Smooth muscle cell (in vitro differentiated cells): ENCODE data around the gene IGLL1. TPM values are rescaled to one million over a fixed set of nuclear protein-coding genes. Genes with fewer than 3 reads are reported as not detected.

Source experiments
- DNase-seq: peaks from one replicate; lab custom pipeline; 2025; ENCODE audit not compliant: unreplicated experiment; lab: John Stamatoyannopoulos, UW
- H2AFZ ChIP-seq: fragments of 200-600 bp; sonication (generic); 2 replicates; pipeline ENCODE4 v1.6.0; 2016; ENCODE audit warnings: antibody characterized with exemption, low read depth, mild to moderate bottlenecking
- H3F3A ChIP-seq: fragments of 200-600 bp; sonication (generic); 2 replicates; pipeline ENCODE4 v1.6.0; 2017; ENCODE audit warnings: antibody characterized with exemption, low read depth
- H3K27ac ChIP-seq: fragments of 200-600 bp; sonication (generic); 2 replicates; pipeline ENCODE4 v1.5.1; 2016; ENCODE audit warnings: low read depth, mild to moderate bottlenecking
- H3K27me3 ChIP-seq: fragments of 200-600 bp; sonication (generic); 2 replicates; pipeline ENCODE4 v1.6.1; 2016; ENCODE audit warnings: low read depth, mild to moderate bottlenecking
- H3K36me3 ChIP-seq: fragments of 200-600 bp; sonication (generic); 2 replicates; pipeline ENCODE4 v1.5.1; 2016; ENCODE audit warnings: low read depth
- H3K4me1 ChIP-seq: fragments of 200-600 bp; sonication (generic); 2 replicates; pipeline ENCODE4 v1.5.1; 2016; ENCODE audit warnings: low read depth
- H3K4me2 ChIP-seq: fragments of 200-600 bp; sonication (generic); 2 replicates; pipeline ENCODE4 v1.6.0; 2016; ENCODE audit warnings: mild to moderate bottlenecking
- H3K4me3 ChIP-seq: fragments of 200-600 bp; sonication (generic); 2 replicates; pipeline ENCODE4 v1.5.1; 2016; ENCODE audit warnings: mild to moderate bottlenecking
- H3K79me2 ChIP-seq: fragments of 200-600 bp; sonication (generic); 2 replicates; pipeline ENCODE4 v1.6.0; 2016; ENCODE audit warnings: low read depth, mild to moderate bottlenecking
- H3K9ac ChIP-seq: fragments of 200-600 bp; sonication (generic); 2 replicates; pipeline ENCODE4 v1.6.0; 2016; ENCODE audit warnings: low read depth
- H3K9me3 ChIP-seq: fragments of 200-600 bp; sonication (generic); replicated peaks from 2 replicates; pipeline ENCODE4 v1.5.1; 2016; ENCODE audit warnings: low read depth
- H4K20me1 ChIP-seq: fragments of 200-600 bp; sonication (generic); 2 replicates; pipeline ENCODE4 v1.6.0; 2016; ENCODE audit warnings: low read depth
- WGBS: methylation state at CpG from one replicate; pipeline ENCODE4 v1.1.7; 2016; ENCODE audit warnings: low lambda C conversion rate; 5-methylcytosine and 5-hydroxymethylcytosine counted together
- polyA plus RNA-seq: library from polyadenylated mRNA; unstranded; fragments of >200 nt; fragmentation: Nextera tagmentation; extraction: Ambion mirVana; gene quantifications from 2 replicates; pipeline ENCODE4 v1.2.1, GENCODE V29; 2016
- total RNA-seq: library from RNA; depleted of rRNA; stranded (reverse); fragments of >200 nt; gene quantifications from 2 replicates; pipeline ENCODE4 v1.2.3, GENCODE V29; 2014
- TF ChIP-seq, protein P1 (sequence below): fragments of 200-600 bp; sonication (generic); IDR thresholded peaks from 2 replicates; pipeline ENCODE4 v1.5.1; 2017; ENCODE audit warnings: borderline replicate concordance, mild to moderate bottlenecking, antibody characterized with exemption; ENCODE audit not compliant: insufficient read depth, poor library complexity, severe bottlenecking

The IGLL1 gene
- total and polyA plus RNA-seq, 2 experiments from 2014 or later: not detected

DNA sequence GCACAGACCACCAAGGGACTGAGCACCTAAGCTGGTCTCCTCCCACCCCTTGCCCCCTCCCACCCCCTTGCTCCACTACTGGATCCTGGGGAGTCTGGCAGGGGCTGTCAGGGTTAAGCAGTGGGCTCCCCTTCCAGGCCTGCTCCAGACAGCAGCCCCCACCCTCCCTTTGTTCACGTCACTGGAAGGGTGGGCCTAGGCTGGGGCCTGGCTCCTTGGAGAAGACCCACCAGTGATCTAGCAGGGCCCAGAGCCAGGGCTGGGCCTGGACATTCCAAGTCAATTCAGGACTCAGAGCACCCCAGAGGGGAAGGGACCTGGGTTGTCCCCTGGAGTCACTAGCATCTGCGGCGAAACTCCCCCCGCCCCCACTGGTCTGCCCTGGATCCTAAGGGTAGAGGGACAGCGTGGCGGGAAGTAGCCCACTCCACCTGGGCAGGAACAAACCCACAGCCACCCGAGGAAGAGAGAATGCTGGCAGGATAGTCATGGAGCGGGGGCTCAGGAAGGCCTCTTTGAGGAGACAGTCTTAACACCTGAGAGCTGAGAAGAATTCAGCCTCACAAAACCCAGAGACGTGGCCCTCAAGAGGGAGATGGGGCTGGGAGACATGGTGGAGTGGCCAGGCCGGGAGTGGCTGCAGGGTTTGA lies 45.8 kb downstream of the IGLL1 start:
- Histone ChIP-seq H3F3A (peaks cover 15% of the 10 kb centered on the region), H3K4me2 (no peak overlapping the region), H3K36me3 (no peaks in the 10 kb centered on the region), H2AFZ (no peak overlapping the region), H3K4me1 (peaks cover 27% of the 10 kb centered on the region), H4K20me1 (no peaks in the 10 kb centered on the region), H3K79me2 (no peaks in the 10 kb centered on the region), H3K9ac (no peak overlapping the region), H3K27ac (no peak overlapping the region), H3K9me3 (no peaks in the 10 kb centered on the region), H3K4me3 (no peak overlapping the region), H3K27me3 (no peaks in the 10 kb centered on the region)
- DNase-seq: no peak
- 82% methylated on average over 10 of the region's 10 CpGs for WGBS
- TF ChIP-seq, protein P1, sequence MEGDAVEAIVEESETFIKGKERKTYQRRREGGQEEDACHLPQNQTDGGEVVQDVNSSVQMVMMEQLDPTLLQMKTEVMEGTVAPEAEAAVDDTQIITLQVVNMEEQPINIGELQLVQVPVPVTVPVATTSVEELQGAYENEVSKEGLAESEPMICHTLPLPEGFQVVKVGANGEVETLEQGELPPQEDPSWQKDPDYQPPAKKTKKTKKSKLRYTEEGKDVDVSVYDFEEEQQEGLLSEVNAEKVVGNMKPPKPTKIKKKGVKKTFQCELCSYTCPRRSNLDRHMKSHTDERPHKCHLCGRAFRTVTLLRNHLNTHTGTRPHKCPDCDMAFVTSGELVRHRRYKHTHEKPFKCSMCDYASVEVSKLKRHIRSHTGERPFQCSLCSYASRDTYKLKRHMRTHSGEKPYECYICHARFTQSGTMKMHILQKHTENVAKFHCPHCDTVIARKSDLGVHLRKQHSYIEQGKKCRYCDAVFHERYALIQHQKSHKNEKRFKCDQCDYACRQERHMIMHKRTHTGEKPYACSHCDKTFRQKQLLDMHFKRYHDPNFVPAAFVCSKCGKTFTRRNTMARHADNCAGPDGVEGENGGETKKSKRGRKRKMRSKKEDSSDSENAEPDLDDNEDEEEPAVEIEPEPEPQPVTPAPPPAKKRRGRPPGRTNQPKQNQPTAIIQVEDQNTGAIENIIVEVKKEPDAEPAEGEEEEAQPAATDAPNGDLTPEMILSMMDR: no peak

DNA sequence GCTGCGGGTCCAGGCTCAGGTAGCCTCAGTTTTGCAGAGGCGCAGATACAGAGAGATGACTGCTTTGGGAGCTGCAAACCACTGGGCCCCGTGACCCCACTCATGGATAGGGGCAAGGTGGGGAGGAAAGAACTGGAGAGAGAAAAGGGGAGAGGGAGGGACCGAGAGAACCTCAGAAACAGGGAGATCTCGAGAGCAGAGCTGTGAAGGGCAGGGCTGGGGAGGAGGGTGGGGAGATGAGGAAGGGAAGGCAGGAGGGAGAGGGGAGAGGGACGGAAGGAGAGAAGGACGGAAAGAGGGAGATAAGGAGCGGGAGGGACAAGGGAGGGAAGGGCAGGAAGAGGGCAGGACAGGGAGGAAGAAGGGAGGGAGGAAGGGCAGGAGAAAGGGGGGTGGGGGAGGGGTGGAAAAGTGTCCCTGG lies 46.3 kb downstream of the IGLL1 start:
- Histone ChIP-seq H3K79me2 (no peaks in the 10 kb centered on the region), H3K27ac (no peak overlapping the region), H3K4me2 (no peak overlapping the region), H3K9me3 (no peaks in the 10 kb centered on the region), H3K9ac (no peak overlapping the region), H4K20me1 (no peaks in the 10 kb centered on the region), H3K36me3 (no peaks in the 10 kb centered on the region), H2AFZ (peak overlapping the region; percentile 24), H3K4me1 (peaks cover 23% of the 10 kb centered on the region), H3F3A (peaks cover 12% of the 10 kb centered on the region), H3K4me3 (no peak overlapping the region), H3K27me3 (no peaks in the 10 kb centered on the region)
- no peak for DNase-seq
- 39% methylated on average over 4 of the region's 8 CpGs for WGBS
- TF ChIP-seq, protein P1: no peak

DNA sequence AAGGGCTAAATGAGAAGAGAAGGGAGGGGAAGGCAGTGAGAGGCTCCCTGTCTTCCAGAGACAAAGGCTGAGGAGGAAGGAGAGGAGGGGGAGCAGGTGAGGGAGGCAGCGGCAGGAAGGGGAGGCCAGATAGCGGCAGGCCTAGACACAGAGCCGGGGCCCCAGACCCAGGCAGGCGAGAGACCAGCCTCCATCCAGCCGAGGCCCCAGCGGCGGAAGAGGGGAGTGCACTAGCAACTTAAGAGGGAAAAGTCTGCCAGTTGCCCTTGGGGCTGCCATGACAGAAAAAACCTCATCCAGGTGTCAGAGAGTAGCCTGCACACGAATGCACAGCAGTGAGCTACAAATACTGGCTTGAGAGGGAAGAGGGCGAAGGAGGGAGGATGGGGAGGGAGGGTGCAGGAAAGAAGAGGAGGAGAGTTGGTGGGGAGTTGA lies 46.7 kb downstream of the IGLL1 start:
- Histone ChIP-seq H3K4me2 (no peak overlapping the region), H3F3A (peaks cover 8% of the 10 kb centered on the region), H3K79me2 (no peaks in the 10 kb centered on the region), H3K9me3 (no peaks in the 10 kb centered on the region), H2AFZ (peak overlapping the region; percentile 24), H4K20me1 (no peaks in the 10 kb centered on the region), H3K4me1 (peaks cover 19% of the 10 kb centered on the region), H3K4me3 (no peak overlapping the region), H3K27ac (no peak overlapping the region), H3K36me3 (no peaks in the 10 kb centered on the region), H3K27me3 (no peaks in the 10 kb centered on the region), H3K9ac (no peak overlapping the region)
- WGBS: 26% methylated on average over 9 of the region's 9 CpGs
- TF ChIP-seq, protein P1: peak; percentile 37
- DNase-seq: no peak

DNA sequence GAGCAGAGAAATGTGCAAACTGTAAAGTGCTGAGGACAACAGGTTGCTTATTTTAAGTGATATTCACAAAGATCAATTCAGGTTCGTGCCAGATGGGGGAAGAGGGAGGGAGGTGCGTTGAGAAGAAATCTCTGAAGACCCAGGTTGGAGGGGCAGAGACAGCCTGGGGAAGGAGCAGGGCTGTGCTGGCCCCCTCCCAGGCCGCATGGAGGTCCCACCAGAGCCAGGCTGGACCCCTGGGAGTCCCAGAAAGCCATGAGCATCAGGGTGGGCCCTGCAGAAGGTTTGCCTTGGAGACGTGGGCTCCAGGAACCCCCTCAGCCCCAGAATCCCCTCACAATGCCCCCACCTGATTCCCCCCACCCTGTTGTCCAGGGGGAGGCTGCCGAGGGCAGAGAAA lies 47.4 kb downstream of the IGLL1 start:
- Histone ChIP-seq H3K4me1 (peaks cover 13% of the 10 kb centered on the region), H3K9ac (no peak overlapping the region), H3K27ac (no peak overlapping the region), H3K4me2 (no peak overlapping the region), H3K27me3 (no peaks in the 10 kb centered on the region), H2AFZ (no peak overlapping the region), H3K4me3 (no peak overlapping the region), H3K9me3 (no peaks in the 10 kb centered on the region), H3K79me2 (no peaks in the 10 kb centered on the region), H3K36me3 (no peaks in the 10 kb centered on the region), H4K20me1 (no peaks in the 10 kb centered on the region), H3F3A (peaks cover 6% of the 10 kb centered on the region)
- TF ChIP-seq, protein P1: no peak
- DNase-seq: no peak
- 90% methylated on average over 5 of the region's 5 CpGs for WGBS
